HK-2 (cell line): Measurements from ENCODE around the gene SUPV3L1.
"Not testable (repeated sequence)": the region's sequence is repeated elsewhere in the genome, so short reads cannot be mapped to it uniquely, and the experiment has no call there.

Experiments used
- DNase-seq: peaks from one replicate; pipeline ENCODE4 v3.0.0-alpha.2; 2018; ENCODE audit not compliant: unreplicated experiment

SUPV3L1 gene

DNA sequence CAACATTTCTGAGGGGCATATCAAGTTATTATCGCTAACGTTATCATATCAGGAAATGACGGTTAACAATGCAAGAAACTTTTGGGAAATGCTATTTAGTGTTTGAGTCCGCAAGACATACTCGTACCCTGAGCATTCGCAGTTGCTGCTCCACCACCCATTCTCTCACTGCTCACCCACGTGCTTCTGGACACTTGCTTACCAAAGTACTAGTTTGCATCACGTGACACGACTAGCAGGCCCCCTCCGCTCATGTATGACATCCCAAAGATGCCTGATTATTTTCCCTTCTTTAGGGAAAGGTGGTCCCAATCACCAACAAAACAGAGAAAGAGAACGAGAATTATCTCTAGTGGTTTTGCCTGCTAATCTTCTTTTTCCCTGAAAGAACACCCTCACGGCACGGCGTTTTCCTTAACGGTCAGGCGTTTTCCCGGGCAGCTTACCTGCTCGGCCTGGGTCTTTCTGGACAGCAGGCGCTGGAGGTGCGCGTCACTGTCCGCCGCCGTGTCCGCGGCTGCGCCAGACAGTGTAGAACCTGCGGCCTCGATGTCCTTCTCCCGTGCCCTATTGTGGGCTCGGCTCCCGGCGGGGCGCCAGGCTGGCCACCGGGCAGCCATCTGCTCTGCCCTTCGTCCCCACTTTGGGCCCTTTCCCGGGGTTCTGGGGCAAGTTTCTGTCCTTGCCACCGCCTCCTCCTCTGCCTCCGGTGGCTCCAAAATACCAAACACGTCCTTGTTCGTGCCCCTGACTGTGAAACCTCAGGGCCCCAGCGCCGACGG, at the start of gene SUPV3L1:
SUPV3L1 (plus strand) TSS at position 492 of the 782 bp plus-strand sequence; CDS start at position 550, 58 bp downstream.
- peak; percentile 91 for DNase-seq

DNA sequence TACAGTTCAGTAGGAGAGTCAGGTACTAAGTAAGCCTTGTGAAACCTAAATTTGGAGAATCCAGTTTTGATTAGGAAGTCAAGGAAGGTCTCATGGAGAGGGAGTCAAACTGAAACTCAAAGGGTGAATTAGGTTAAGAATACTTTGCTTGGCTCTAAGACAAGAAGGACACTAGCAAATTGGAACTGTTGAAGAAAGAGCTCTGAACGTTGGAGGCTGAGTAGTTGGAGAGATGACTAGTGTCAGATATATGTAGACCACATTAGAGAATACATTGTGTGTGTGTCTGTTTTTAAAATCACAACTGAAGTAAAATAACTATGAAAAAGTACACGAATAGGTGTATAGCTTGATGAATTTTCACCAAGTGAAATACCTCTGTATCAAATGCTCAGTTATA, 49.8 kb upstream of the SUPV3L1 start:
- no peak for DNase-seq

DNA sequence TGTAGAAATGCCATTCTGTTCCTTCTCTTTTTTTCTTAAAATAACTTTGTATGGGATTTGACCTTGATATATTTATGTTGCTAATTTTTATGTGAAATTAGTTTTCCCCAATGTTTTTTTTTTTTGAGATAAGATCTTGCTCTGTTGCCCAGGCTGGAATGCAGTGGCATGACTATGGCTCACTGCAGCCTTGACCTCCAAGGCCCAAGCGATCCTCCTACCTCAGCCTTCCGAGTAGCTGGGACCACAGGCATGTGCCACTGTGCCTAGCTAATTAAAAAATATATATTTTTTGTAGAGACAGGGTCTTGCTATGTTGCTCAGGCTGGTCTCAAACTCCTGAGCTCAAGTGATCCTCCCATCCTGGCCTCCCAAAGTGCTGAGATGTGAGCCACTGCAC, 40.1 kb upstream of the SUPV3L1 start:
- DNase-seq: no peak

DNA sequence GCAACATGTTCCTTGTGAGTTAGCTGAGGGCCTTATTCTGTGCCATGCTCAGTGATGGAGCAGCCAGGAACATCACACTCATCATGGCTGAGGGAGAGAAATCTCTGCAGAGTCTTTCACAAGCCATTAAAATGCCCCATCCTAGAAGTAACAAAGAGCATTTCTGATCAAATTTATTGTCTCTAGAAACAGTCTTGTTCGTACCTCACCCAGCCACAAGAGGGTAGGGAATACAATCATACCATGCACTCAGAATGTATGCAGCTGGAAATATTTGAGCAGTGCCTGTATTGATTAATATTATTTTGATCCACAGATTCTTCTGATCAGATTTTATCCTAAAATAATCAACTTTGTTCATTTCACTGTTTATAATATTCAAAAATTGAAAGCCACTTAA, 38.7 kb upstream of the SUPV3L1 start:
- DNase-seq: no peak

DNA sequence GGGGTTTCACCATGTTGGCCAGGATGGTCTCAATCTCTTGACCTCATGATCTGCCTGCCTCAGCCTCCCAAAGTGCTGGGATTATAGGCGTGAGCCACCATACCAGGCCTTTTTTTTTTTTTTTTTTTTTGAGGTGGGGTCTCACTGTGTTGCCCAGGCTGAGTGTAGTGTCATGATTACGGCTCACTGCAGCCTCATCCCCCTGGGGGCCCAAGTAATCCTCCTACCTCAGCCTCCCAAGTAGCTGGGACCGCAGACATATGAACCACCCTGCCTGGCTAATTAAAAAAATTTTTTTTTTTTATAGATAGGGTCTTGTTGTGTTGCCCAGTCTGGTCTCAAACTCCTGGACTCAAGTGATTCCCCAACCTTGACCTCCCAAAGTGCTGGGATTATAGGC, 38.0 kb upstream of the SUPV3L1 start:
- not testable (repeated sequence) for DNase-seq

DNA sequence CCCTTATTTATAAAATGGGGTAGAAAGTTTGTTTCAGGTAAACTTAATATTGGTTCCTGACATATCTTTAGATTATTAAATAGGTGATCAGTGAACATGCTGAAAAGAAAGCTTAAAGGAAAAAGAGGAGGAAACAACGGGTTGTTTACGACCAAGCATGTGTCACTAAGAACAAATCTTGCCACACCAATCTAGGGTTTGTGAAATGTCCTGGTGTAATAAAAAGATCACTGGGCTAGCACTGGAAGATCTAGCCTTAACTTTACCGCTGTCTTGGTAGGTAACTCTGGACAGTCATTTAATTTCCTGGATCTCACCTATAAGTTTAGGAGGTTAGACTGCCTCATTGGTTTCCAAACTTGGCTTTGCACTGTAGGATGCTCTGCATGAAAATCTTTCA, 37.1 kb upstream of the SUPV3L1 start:
- no peak for DNase-seq

DNA sequence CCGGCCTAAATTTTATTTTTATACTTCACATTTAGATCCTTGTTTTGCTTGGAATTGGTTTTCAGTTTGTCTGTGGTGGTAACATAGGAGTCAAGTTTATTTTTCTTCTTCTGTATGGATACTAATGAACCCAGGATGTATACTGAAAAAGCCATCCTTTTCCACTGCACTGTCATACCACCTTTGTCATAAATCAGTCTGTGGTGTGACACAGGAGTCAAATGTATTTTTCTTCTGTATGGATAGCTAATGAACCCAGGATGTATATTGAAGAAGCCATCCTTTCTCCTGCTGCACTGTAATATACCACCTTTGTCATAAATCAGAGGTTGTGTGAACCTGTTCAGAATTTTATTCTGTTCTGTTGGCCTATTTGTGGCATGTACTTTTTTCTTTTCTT, 34.7 kb upstream of the SUPV3L1 start:
- DNase-seq: no peak

DNA sequence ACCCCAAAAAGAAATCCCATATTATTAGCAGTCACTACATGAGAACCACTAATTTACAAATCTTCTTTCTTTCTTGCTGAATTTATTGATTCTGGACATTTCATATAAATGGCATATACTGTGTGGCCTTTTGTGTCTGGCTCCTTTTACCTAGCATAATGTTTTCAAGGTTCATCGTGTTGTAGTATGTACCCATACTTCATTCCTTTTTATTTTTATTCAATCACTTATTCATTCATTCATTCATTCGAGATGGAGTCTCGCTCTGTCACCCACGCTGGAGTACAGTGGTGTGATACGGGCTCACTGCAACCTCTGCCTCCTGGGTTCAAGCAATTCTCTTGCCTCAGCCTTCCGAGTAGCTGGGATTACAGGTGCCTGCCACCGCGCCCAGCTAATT, 34.2 kb upstream of the SUPV3L1 start:
- DNase-seq: no peak

DNA sequence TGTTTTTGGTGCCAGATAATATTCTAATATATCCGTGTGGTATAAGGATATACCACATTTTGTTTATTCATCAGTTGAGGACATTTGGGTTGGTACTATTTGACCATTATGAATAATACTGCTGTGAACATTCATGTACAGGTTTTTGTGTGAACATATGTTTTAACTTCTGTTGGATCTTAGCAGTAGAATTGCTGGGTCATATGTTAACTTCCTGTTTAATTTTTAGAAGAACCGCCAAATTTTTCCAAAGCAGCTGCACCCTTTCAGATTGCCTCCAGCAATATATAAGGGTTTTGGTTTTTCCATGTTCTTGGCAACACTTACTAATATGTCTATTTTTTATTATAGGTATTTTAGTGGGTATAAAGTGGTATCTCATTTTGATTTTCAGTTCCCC, 33.3 kb upstream of the SUPV3L1 start:
- no peak for DNase-seq

DNA sequence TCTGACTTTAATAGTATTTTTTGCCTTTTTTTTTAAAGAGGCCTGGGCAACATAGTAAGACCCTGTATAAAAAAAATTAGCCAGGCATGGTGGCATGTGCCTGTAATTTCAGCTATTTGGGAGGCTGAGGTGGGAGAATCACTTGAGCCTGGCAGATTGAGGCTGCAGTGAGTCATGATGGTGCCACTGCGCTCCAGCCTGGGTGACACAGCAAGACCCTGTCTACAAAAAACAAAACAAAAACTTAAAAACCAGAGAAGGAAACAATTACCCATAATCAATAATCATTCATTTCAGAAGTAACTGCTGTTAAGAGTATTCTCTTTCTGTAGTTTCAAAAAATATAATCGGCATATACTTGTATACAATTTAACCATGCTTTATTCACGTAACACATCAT, 28.1 kb upstream of the SUPV3L1 start:
- DNase-seq: no peak

DNA sequence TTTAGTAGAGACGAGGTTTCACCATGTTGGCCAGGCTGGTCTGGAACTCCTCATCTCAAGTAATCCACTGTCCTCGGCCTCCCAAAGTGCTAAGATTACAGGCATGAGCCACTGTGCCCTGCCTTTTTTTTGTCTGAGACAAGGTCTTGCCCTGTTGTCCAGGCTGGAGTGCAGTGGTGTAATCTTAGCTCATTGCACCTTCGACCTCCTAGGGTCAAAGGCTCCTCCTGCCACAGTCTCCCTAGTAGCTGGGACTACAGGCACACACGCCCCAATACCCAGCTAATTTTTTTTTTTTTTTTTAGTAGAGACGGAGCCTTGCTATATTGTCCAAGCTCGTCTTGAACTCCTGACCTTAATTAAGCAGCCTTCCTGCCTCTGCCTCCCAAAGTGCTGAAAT, 26.8 kb upstream of the SUPV3L1 start:
- DNase-seq: no peak

DNA sequence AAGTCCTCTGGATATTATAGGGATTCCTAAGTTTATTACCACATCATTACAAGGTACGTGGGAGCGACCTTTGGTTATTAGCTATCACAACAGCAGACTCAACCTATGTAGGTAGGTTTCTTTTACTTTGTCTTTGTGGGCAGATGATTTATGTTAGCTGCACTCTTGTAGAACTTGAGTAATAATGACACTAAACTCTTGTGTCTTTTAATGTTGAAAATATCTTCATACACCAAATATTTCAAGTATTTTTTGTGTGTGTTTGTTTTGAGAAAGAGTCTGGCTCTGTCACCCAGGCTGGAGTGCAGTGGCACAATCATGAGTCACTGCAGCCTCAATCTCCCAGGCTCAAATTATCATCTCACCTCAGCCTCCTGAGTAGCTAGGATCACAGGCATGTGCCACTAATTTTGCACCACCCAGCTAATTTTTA, 19.2 kb upstream of the SUPV3L1 start:
- DNase-seq: no peak

DNA sequence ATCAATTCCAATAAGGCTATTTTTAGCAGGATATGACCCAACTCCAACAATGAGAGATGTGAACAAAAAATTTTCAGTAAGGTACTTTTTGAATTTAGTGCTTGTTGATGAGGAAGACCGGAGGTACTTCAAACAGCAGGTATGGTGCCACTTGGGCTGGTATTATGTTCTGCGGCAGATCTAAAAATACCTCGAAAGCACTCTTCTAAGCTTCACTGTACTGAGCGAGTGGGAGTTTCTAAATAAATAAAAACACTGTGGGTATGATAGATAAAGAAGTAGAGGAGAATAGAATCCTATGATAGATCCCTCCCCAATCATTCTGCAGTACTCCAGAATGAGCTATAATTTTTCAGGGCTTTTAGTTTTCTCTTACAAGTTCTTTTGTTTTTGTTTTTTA, 11.5 kb upstream of the SUPV3L1 start:
- no peak for DNase-seq

DNA sequence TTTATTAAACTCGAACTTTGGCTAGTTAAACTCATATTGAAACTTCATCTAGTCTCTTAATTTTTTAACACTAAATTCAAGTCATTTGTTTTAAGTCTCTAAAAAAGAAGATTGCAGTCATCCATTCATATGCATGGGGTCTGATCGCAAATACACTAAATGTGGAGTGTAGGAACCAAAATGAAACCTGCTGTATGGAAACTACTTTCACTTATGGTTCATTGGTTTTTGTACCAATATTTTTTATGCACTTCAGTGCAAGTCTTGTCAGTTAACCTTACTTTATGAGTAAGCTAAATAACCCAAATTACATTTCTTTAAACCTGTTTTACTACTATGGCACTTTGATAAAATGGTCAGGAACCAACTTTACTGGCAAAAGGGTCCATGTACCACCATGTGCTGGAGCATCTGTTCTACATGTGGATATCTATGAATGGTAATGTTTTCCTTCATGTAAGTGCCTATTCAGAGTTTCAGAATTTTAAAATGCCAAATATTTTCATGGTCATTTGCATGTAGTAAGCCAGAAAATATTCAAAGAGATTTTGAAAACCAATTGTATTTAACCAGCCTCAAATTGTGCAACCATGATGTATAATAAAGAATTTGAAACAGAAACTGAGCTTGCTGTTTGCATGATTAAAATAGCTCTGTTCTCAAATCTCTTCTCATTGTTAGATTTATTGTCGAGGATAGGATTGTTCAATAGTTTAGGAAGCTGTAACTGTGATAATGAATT, 7.6 kb upstream of the SUPV3L1 start:
- DNase-seq: no peak

DNA sequence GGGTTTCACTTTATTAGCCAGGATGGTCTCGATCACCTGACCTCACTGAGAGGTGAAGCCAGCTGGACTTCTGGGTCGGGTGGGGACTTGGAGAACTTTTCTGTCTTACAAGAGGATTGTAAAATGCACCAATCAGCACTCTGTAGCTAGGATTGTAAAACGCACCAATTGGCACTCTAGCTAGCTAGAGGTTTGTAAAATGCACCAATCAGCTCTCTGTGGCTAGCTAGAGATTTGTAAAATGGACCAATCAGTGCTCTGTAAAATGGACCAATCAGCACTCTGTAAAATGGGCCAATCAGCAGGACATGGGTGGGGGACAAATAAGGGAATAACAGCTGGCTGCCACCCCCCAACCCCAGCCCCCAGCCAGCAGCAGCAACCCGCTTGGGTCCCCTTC, 4.7 kb upstream of the SUPV3L1 start:
- DNase-seq: not testable (repeated sequence)

DNA sequence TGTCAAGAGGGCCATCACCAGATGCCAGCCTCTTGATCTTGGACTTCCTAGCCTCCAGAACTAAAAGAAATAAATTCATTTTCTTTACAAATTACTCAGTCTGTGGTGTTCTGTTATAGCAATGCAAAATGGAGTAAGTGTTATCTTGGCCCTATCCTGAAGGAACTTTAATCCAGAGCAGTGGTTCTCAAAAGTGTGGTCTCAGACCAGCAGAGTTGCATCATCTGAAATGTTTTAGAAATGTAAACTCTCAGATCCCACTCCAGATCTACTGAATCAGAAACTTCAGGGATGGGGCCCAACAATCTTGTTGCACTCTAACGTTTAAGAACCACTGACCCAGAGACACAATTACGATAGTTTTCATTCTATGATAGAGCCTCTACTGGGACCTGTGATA, 3.2 kb upstream of the SUPV3L1 start:
- DNase-seq: no peak

DNA sequence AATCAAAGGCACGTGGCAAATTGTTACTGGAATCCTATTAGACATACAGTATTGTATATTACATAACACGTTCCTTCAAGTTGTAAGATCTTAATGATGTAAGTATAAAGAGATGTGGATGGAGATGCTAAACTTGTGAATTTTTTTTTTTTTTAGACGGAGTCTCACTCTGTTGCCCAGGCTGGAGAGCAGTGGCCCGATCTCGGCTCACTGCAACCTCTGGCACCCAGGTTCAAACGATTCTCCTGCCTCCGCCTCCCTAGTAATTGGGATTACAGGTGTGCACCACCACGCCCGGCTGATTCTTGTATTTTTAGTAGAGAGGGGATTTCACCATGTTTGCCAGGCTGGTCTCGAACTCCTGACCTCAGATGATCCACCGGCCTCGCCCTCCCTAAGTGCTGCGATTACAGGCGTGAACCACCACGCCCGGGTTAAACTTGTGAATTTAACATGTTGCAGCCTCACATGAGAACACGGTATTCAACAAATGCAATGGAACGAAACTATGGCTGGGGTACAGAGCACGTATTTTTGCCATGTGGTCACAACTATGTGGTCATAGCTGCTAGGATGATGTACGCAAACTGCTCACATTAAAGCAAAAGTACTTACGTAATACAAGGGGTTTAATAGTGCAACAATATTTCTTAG, 818 bp upstream of the SUPV3L1 start:
- peak; percentile 16 for DNase-seq

DNA sequence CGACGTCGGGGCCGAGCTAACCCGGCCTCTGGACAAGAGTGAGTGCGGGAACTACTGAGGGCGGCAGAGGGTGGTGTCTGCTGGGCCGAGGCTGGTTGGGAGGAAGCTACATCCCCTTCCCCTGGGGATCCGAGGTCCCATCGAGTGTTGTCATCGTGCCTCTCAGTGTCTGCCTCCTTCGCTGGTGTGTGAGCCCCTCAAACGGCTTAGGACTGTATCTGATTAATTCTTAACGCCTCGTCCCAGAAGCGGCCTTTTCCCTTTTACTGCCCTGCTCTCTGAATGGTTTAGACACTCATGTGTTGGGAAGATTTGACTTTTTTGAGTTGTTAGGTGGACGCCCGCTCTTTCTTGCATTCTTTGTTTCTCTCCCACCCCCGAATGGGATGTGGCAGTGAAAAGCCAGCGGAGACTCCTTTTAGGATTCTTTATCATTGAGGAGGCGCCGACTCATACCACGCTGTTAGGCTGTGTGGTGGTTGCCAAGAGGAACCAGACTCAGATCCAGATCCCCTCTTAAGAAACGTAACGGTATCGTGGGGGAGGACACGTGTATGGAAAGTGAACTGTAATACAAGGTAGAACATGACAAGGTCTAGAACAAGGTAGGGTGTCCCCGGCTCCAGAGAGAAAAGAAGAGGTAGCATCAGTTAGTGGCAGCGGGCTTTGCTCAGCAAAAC, 631 bp downstream of the SUPV3L1 start:
- peak; percentile 22 for DNase-seq

DNA sequence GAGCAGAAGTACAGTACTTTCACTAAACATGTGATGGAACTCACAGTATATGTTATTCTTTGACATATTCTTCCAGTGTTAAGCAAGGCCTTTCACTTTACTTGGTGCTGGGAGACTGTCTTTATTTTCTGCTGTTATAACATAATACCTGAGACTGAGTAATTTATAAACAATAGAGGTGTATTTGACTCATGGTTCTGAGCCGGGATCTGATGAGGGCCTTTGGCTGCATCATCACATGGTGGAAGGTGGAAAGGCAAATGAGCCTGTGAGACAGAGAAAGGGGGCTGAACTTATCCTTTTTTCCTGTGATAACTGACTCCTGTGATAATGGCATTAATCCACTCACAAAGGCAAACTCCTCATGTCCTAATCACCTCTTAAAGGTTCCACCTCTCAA, 1.4 kb downstream of the SUPV3L1 start:
- DNase-seq: no peak

DNA sequence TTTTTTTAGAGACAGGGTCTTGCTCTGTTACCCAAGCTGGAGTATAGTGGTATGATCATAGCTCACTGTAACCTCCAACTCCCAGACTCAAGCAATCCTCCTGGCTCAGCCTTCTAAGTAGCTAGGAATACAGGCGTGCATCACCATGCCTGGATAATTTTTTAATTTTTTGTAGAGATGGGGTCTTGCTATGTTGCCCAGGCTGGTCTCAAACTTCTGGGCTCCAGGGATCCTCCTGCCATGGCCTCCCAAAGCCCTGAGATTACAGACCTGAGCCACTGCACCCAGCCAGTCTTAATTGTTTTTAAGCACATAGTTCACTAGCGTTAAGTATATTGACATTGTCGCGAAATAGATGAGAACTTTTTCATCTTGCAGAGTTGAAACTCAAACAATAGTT, 2.0 kb downstream of the SUPV3L1 start:
- DNase-seq: no peak

DNA sequence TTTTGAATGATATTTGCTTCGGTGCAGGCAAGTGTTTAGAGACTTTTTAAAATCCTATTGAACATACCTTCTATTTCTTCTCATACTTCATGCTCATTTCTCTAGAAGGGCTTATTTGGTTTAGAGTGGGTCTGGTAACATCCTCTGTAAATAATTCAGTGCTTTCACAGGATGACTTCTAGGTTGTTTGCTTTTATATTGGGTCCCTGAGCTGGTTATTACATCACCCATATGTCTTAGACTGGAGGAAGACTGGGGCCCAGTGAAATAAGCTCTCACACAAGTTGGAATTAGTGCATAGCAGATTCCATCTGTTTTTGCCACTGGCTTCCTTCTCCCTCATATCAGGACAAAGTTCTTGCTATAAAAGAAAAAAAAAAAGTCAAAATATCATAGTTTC, 6.5 kb downstream of the SUPV3L1 start:
- DNase-seq: no peak

DNA sequence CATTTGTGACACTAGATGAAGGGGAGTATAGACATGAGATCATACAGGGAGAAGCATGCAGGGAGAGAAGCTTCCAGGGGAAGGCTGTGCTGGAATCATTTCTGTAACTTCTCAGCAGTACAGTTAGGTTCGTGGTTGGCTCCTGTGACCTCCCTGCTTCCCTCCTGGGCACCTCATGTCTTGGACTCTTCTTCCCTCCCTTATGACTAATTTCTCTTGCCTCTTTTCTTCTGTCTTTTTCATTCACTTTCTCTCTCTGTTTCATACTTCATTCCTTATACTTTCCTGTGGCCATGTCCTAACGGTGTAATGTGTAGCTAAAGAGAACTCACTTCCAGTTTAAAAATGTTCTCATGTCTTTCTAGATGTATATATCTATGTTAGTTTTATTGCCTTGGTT, 21.0 kb downstream of the SUPV3L1 start:
- no peak for DNase-seq
